Measurements from ENCODE around the gene BRF1.

Gene BRF1

DNA sequence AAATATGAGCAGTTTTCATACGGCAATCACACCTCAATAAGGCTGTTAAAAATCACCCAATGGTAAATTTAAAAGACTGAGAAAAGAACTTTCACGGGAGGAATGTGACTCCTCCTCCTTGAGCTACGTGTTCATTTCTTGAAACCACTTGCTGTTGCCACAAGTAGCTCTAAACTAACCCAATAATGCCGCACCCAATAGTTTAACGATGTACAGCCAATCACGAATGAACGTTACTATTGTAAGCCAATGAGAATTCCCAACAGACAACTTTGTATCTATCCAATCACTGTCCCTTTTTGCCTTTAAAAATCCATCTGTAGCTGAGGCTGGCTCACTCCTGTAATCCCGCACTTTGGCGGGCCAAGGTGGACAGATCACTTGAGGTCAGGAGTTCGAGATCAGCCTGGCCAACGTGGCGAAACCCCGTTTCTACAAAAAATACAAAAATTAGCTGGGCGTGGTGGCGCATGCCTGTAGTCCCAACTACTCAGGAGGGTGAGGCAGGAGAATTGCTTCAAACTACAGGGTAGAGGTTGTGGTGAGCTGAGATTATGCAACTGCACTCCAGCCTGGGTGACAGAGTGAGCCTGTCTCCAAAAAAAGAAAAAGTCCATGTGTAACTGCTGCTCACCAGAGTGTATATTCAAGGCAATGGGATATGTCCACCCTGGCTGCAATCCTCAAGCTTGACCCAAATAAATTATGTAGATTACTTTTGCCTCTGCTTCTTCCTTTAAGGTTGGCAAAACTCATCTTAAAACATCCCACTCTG, 76.8 kb downstream of the BRF1 start:
- no peak for DNase-seq

DNA sequence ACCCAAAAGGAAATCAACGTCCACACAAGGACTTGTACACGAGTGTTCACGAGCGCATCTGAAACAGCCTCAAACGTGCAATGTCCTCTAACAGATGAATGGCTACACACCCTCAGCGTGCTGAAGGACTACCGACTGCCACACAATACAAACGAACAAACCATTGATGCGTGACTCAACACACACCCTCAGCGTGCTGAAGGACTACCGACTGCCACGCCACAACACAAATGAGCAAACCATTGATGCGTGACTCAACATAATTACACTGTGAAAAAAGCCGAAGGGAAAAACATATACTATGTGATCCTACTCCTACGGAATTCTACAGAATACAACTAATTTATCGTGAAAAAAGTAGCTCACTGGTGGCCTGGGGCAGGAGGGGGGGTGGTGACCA, 77.5 kb downstream of the BRF1 start:
- no peak for DNase-seq

DNA sequence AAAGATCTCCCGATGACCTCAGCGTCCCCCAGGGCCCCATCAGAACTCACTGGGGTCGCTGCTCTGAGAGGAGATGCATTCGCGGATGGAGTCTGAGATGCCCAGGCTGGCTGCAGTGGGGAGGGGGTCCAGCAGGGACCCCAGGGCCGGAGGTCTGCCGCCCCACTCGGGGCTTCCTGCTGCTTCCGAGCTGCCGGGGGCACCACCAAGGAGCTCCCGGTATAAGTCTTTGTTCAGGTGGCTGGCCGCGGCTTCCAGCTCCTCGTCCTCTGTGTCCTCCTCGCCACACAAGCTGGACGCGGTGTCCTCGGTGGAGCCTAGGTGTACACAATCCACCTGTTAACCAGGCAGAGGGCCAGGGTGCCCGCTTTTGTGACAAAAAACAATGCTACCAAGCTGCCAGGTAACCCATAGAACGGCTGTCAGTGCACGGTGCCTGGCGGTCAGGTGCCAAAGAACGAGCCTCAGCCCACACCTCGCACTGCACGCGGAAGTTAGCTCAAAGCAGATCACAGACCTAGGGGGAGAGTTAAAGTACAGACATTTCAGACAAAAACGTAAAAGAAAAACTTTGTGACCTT, 79.1 kb downstream of the BRF1 start:
- no peak for DNase-seq

DNA sequence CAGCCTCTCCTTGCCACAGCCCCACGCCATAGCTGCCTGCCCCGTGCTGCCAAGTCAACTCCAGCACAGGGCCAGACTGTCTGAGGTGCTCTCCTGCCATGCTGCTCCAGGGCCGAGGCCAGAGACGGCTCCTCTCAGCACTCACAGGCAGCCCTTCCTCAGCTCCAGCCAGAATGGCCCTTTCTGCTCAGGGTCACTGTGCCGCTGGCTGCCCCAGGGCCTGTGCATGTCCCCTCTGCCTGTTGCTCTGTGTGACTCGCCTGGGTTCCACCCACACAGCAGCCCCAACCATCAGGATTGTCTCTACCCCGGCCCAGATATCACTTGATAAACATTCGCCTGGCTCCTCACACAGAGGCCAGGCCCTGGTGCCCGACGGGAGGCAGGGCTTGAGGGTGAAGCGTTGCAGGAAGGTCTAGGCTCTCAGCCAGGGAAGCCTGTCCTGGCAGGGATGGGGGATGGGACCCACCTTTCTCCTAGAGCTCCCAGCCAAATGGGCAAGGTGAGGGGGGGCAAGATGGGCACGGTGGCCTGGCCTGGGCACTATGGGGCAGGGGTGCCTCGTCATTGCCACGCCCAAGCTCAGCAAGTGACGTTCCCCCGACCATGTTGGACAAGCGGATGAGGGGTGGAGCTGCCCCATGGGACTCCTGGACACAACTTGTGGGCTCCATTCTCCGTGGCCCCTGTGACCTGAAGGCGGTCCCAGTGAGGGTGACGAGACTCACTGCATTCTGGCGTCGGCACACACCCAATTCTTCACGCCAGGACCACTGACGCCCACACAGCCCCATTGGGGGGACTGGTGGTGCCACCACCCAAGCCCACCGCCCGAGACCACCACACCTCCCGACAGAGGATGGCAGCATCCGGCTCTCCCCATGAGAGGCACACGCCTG, 79.9 kb downstream of the BRF1 start:
- DNase-seq: no peak

DNA sequence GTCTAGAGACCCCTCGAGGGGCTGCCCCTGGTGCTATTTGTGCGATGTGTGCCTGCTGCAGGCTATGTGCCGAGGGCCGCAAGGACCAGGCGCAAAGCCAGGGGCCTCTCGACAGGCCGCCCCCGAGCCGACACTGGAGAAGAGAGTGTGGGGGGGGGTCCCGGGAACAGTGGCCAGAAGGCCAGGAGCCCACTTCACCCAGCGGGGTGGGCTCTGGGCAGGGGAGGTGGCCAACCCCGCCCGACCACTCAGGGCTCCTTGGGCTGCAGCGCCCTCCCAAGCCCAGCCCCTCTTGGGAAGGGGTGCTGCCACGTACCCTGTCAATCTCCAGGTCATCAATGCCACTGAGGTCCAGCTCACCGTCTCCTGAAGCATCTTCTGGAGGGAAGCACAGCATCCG, 81.0 kb downstream of the BRF1 start:
- no peak for DNase-seq

DNA sequence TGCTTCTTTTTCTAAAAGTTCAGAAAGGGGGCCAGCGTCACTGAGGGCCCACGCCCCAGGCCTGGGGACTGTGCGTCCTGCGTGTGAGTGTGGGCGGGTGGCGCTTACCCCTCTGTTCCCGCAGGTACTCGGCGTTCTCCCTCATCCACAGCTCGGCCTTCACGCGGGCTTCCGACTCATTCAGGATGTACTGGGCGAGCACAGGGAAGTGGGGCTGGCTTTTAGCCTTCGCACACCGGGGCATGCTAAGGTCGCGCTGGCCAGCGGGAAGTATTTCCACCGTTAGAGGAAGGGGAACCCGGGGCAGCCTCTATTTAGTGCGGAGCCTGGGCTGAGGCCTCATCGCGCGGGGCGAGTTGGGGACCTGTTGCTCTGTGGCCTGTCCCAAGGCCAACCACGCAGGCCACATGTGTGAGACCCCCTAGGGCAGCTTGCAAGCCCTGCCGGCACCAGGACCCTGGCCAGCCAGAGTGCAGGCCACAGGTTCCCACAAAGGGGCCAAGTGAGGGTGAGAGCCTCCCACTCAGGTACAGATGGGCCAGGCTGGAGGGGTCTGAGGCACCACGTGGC, 81.7 kb downstream of the BRF1 start:
- DNase-seq: no peak

DNA sequence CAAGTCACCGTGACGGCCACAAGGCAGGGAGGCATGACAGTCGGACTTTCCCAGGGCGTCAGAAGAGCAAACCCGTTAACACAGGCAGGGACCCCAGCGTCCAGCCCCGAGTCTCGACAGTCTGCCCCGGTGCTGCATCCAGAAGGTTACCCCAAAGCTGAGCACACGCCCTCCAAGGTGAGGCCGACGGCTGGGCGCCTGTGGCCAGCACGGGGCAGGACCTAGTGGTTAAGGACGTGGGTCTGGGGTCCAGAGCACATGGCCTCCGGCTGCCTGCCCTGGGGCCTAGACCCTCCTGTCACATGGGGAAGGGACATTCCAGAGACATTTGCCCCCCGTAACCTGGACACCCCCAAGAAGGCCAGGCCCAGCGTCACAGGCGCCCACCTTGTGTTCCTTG, 82.2 kb downstream of the BRF1 start:
- DNase-seq: no peak

DNA sequence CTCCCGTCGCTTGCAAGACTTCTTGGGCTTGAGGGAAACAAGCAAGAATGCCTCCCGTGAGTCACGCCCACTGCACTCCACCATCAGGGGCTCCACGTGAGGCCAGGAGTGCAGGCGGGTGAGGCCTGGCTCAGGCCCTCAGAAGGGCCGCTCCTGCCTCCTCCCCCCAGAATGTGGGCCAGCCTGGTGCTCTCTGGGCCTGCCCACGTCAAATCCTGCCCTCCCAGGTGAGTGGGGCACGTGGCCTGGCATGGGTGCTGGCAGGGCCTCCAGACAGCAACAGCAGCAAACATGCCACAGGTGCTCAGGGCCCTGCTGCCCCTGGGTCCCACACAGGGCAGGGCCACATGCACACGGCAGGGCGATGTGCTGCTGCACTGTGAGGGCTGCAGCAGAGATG, 83.0 kb downstream of the BRF1 start:
- DNase-seq: no peak

DNA sequence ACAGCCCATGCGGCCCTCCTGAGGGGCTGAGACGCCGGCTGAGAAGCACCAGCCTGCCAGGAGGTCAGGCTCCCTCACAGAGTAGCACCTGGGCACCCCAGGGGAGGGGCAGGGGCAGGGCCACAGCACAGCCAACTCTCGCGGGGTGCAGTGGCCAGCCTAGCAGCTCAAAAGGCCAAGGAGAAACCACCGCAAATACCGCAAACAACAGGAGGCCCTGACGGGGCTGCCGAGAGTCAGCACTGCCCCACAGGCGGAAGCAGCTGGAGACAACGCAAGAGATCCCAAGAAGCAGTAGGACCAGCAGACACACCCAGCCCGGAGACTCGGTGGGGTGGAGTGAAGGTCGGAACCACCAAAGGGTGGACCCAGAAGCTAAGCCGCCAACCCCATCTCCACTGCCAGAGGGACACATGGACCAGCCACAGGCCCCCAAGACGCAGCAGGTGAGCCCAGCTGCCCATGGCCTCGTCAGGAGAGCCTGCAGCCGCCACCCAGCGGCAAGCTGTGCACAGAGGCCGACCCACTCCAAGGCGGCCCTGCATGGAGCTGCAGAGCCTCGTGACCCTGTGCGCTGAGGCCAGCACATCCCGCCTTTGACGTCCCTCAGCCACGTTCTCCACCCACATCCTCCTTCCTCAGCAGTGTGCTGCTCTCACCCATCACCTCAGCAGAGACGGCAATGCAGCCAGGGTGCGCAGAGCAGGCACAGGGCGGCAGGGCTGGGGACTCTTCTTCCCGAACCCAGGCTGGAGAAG, 84.1 kb downstream of the BRF1 start:
- DNase-seq: no peak

DNA sequence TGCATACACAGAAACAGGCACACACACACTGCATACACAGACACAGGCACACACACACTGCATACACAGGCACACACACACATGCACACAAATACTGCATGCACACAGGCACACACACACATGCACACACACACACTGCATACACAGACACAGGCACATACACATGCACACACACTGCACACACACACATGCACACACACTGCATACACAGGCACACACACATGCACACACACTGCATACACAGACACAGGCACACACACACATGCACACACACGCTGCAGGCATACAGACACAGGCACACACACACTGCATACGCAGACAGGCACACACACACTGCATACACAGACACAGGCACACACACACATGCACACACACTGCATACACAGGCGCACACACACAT, 85.2 kb downstream of the BRF1 start:
- DNase-seq: no peak

DNA sequence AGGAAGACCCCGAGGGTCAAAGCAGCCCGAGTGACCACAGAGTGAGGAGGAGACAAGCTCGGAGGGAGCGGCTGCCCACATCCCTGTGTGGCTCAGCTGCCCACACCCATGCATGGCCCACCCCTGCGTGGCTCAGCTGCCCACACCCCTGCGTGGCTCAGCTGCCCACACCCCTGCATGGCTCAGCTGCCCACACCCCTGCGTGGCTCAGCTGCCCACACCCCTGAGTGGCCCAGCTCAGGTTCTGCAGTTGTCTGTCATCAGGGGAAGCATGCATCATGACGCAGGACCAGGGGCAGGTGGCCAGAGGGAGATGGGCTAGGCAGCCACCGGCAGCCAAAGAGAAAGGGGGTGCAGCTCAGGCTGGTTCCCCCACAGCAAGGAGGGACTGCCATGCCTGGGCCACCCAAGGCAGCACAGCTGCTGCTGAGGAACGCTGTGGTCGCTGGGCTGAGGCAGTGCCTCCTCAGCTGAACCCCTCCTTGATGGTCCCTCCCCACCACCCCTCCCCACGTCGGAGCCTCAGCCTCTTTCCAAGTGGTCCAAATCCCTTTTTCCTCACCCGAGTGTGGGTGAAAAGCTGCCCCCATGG, 86.4 kb downstream of the BRF1 start:
- no peak for DNase-seq

DNA sequence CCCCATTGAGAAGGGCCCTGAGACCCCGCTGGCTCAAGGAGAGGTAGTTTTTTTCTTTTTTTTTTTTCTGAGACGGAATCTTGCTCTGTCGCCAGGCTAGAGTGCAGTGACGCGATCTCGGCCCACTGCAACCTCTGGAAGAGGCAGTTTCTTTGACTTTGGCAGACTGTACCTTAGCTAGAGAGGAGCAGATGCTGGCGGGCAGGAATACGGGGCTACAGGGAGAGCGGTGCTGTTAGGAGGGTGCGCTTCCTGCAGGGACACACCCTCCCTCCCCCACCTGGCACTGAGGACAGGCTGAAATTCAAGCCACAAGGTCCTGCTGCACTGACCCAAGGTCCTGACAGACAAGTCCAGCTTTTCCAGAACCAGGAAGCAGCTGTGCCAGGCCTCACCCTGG, 87.4 kb downstream of the BRF1 start:
- no peak for DNase-seq

DNA sequence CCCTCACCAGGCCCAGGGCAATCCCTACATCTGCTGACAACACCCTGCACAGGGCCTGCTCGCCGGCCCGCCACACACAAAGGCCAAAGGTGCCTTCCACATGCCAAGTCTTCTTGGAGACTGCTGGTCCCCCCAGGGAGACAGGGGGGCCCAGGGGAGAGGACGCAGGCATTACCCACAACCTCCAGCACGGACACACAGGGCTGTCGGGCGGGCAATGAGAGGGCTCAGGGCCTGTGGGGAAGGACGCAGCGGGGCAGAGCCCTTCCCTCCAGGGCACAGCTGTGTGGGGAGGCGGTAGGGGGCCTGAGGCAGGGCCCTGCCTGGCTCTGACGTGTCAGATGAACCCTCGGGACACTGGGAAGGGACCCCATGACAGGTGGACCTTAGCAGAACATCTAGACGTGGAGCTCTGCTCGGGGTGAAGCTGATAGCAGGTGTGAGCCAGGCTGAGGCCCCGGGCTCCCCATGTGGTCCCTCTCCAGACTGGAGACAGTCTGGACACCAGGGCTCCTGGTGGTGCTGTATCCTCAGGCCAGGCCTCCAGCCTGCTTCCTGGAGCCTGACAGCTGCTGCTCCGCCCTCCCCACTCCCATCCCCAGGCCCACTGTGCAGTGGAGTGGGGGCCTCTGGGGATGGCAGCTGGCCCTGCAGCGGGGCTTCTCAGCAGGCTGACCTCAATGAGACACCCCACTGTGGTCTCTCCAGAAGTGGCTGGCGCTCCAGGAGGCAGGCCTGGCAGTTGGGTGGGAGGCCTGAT, 88.1 kb downstream of the BRF1 start:
- DNase-seq: no peak

DNA sequence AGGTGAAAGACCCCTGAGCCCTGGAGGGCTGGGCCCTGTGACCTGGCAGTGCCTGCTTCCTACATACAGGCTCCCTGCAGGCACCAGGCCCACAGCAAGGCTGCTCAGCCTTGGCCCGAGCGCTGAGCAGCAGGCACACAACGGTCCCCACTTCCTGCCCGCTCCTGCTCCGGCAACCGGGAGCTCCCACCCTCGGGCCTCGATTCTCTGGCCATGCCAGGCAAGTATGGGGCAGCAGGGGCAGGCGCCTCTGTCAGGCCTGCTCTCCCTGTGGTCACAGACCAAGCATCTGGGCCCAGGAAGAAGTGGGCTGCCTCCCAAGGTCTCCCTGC, 89.1 kb downstream of the BRF1 start:
- no peak for DNase-seq

DNA sequence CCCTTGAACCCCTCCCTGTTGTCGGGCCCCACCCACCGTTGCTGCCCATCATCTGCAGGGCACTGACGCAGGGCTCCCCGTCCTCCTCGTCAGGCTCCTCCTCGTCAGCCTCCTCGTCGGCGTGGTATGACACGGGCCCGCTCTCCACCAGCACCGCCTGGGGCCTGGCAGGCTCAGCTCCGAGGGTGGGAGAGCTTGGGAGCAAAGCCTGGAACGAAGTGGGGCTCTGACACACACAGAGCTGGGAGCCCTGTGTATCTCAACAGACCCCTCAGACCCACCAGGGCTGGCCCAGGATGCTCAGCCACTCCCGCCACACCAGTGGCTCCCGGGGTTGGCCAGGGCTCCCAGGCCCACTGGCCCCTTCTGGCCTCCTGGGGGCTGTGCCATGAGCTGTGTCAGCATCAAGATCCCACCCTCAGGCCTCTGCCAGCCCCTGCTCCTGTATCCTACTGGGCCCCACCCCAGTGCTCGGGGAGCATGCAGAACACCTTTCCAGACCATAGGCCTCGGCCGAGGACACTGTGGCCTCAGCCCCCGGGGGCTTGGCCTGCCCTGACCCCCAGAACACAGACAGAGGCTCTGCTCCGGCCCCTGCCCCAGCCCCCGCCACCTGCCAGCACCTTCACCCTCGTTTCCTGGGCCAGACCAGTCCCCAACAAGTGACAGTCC, 89.6 kb downstream of the BRF1 start:
- no peak for DNase-seq

DNA sequence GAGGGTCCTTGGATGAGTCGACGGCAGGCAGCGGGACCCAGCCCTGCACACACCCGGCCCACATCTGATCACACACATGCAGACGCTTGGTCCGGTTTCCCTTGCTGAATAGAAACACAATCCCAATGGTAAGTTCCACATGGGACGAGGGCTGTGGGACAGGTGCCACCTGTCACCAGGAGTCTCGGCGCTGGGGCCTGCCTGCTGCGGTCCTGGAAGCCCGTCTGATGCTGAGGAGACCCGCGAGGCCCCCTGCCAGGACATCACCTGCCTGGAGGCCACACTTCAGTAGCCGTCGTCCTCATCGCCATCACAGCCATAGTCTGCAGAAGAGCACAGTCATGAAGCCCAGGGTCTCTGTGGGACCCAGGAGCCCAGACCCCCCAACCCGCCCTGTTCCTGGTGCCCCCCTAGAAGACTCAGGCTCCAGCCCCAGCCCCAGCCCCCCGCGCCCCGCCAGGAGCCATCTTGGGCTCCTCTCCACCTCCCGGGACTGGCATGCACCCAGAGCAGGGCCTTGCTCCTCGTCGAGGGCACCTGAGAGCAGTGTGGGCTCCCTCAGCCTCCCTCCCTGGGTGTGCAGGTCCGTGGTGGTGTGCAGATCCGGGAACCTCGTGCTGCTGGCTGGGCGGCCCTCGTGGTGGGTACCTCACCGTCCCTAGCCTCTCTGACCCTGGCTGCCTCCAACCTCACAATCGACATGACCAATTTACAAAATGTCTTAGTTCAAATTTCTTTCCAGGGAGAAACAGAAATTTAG, 90.4 kb downstream of the BRF1 start:
- no peak for DNase-seq

DNA sequence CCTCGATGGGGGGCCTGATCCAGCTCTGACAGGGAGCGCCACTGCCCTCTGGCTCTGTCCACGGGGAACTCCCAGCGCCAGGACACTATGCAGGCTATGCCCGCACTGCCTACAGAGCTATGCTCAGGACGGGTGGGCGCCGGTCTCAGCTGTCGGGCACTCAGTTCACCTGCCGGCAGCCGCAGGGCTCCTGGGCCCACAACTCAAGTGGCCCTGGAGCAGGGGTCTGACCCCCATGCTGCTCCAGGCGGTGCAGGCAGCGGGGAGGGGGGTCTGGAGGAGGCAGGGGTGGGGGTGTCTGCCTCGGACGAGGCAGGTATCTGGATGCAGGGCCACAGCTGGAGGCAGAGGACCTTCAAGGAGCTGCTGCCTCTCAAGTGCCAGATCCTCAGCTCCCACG, 91.2 kb downstream of the BRF1 start:
- DNase-seq: no peak

DNA sequence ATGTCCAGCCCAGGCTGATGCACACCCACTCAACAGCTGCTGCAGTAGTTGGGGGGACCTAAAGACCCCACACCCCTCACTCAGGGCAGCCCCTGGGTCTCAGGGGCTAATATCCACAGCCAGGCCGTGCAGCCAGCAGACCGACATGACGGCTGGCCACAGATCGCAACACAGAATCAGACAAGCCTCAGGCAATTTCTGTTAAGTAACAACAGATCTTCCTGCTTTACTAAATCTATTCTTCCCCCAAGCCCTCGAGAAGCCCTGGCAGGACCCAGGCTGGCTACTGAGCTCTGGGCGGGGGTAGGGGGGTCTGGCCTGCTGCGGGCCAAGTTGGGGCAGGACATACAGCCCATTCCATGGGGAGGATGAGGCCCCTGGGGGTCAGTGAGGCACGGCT, 91.7 kb downstream of the BRF1 start:
- DNase-seq: no peak

DNA sequence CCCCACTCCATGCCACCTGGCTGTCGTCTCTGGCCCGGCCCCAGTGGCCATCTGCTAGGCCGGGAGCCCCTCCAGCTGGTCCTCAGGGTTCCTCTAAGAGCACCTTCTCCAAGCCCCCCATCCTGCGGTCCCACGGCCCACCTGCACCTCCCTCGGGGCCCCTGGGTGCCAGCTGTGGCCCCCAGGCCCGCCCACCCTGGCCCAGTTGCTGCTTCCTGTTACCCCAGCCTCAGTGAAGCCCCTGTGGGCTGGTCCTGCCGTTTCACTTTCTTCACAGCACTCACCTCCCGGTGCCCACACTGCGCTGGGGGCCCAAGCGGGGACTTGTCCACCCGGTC, 92.1 kb downstream of the BRF1 start:
- DNase-seq: no peak

DNA sequence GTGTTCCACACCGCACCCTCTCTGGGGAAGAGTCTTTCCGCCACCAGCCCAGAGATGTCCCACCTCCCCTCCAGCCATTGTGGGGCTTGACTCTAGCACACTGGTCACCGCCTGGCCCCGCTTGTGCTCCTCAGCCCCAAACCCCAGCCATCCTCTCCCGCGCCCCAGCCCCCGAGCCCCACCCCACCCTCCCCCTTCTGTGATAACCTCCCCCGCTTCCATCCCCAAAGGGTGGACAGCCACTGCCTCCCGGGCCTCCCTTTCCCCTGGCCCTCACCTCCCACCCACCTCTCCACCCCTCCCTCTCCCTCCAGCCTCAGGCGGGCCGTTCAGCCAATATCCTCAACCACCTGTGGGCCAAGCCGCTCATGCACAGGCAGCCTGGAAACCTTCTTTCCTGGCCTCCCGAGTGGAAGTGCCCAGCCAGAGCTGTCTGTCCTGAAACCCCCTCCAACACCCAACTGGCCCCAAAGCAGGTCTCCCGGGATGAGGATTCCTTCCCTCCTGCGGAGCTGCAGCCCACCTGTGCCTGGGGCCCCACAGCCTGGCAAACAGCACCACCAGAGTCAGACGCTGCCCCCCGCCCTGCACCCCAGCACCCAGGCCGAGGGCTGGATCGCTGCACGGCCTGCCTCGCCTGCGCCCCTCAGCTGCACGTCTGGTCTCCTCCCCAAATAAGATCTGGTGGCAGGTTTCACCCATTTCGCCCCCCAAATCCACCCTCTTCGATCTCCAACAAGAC, 92.6 kb downstream of the BRF1 start:
- no peak for DNase-seq

Data from activated CD4-positive, alpha-beta T cell treated with anti-CD3 and anti-CD28 coated beads, Interleukin-2, amount 50 U/mL, for 4 hours (primary cell).